Measurements from ENCODE around the gene PHC2. TPM values are rescaled to one million over a fixed set of nuclear protein-coding genes. Genes with fewer than 3 reads are reported as not detected.

PHC2 gene
- total and polyA plus RNA-seq, 9 of the 15 experiments (the other 6 are each of a cell fraction or from before 2014, with no cell fraction given): 3.1 to 67.6 (median 34.6) TPM

DNA sequence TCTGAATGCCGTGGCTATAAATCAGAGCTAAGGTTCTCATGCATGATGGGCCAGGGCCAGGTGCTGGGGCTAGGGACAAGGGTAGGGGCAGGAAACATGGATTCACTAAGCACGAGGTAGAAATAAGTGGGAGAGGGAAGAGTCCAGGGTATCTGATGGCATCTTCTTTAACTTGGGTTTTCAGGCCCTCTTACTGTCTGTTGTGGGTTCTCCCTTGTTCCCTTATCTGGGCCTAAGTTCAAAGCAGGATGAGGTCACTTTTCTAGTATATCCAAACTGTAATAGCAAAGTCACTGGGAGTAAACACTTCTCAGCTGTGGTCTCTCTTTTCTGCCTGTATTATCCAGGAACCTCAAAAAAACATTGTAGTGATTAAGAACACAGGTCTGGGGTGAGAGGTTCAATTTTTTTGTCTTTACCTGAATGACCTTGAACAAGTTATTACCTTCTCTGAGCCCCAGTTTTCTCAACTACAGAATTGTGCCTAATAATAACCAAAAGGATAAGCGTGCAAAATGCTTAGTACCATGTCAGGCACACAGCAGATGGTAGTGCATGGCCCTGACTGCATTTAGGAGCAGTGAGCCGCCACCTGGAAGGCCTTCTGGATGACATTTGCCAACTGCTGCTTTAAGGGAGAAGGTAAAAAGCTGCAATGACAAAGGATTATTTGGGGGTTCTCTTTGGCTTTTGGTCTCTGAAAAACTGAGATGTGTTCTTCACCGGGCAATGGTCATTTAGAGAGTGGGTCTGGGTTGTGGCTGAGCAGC lies 56.4 kb downstream of the PHC2 start (continued):
- TF ChIP-seq KDM1A (IDR thresholded peaks at IDR 0.05) (peak in 1 of 2 experiments; percentile 12; a peak in 1 of 4 replicates), UBTF (IDR thresholded peaks at IDR 0.05; ENCODE audit: borderline replicate concordance in 1 of 2, low read depth in 2 of 2, low read length in 2 of 2) (no peak), ASH1L (IDR thresholded peaks at IDR 0.05; ENCODE audit: borderline replicate concordance, low read depth, partially characterized antibody) (no peak), TEAD2 (tag; IDR thresholded peaks at IDR 0.05) (0 out of 2 replicates have a peak, but pooled peaks have one; percentile 23), CAMTA2 (CRISPR knock-in tag; conservative IDR thresholded peaks at IDR 0.05) (no peak), ZNF24 (IDR thresholded peaks at IDR 0.05) (no peak), CSDE1 (IDR thresholded peaks at IDR 0.05) (no peak), ZFX (CRISPR knock-in tag; IDR thresholded peaks at IDR 0.05) (peak; percentile 63), ZNF707 (CRISPR knock-in tag; conservative IDR thresholded peaks at IDR 0.05) (no peak), SOX6 (IDR thresholded peaks at IDR 0.05) (peak; percentile 88), MEF2D (tag; conservative IDR thresholded peaks at IDR 0.05; ENCODE audit: low read depth) (no peak), SMAD4 (CRISPR knock-in tag; conservative IDR thresholded peaks at IDR 0.05) (peak; percentile 54; the same call in 1 of the 2 replicates), KAT2B (IDR thresholded peaks at IDR 0.05; ENCODE audit: low read depth, low read length) (no peak), SRSF1 (IDR thresholded peaks at IDR 0.05; ENCODE audit: low read depth, low read length) (no peak), SIN3B (IDR thresholded peaks at IDR 0.05; ENCODE audit: low read depth) (no peak), U2AF1 (optimal IDR thresholded peaks at IDR 0.05; ENCODE audit: low read depth, low read length) (no peak), CTBP1 (IDR thresholded peaks at IDR 0.05; ENCODE audit: borderline replicate concordance) (peak; percentile 62), FUS (optimal IDR thresholded peaks at IDR 0.05; ENCODE audit: low read depth, low read length) (no peak), ZFP30 (CRISPR knock-in tag; IDR thresholded peaks at IDR 0.05; ENCODE audit: borderline replicate concordance) (no peak)
- TF ChIP-seq, protein P1, sequence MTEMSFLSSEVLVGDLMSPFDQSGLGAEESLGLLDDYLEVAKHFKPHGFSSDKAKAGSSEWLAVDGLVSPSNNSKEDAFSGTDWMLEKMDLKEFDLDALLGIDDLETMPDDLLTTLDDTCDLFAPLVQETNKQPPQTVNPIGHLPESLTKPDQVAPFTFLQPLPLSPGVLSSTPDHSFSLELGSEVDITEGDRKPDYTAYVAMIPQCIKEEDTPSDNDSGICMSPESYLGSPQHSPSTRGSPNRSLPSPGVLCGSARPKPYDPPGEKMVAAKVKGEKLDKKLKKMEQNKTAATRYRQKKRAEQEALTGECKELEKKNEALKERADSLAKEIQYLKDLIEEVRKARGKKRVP (CRISPR knock-in tag; IDR thresholded peaks at IDR 0.05): no peak
- TF ChIP-seq, protein P2, sequence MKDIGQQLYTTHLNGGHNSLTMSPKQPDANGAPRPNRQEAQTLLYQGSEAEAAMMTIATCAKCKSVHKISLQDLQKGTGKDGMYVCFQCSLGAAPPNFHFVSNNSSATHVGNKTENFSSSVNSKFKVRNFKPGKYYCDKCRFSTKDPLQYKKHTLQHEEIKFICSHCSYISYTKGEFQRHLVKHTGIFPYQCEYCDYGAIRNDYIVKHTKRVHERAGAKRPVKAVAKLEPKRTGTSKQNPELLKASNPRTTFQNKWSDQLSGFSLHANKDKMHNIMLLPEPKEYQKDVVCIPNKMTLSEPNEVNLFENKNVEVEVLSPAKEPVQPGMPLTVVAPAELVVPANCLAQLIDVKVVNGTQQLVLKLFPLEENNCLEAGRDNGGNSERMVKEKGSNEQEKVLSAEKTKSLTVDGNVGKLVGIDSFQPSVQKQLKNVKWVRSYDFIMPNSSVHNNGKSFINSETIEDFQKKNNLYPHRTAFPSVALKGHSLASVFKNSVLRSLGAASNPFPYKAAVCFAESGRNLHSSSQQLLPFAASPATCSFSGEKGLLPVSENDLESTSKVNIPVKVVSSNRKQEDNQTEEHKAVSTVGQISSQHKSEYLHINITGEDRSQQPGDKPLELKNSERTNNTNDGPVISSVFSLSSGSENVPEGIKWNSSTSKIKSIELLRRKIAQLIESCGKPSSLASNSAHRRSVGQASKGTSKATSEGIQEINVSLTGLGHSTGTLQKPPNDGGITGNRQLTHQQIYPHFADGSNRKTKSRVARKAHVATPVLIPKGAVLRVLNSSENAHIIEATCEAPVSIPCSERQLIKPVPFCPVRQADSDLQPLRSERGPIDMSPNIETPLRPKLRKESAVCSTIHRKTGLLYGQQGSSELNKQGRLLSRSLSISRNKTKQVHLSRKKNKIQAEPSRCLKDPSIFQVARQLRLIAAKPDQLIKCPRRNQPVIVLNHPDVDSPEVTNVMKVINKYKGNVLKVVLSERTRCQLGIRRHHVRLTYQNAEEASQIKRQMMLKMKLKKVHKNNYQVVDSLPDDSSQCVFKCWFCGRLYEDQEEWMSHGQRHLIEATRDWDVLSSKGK (CRISPR knock-in tag; IDR thresholded peaks at IDR 0.05): no peak

Data from K562 (cell line).